GM12801 (cell line): Measurements from ENCODE around the gene GAGE12H.
"Not testable (repeated sequence)": the region's sequence is repeated elsewhere in the genome, so short reads cannot be mapped to it uniquely, and the experiment has no call there.

Experiments used
- TF ChIP-seq, protein P1 (sequence below): IDR thresholded peaks from one replicate; pipeline ENCODE4 v1.5.1; 2011; ENCODE audit warnings: control low read depth; ENCODE audit not compliant: insufficient read length; ENCODE audit errors: extremely low read depth

Gene GAGE12H

DNA sequence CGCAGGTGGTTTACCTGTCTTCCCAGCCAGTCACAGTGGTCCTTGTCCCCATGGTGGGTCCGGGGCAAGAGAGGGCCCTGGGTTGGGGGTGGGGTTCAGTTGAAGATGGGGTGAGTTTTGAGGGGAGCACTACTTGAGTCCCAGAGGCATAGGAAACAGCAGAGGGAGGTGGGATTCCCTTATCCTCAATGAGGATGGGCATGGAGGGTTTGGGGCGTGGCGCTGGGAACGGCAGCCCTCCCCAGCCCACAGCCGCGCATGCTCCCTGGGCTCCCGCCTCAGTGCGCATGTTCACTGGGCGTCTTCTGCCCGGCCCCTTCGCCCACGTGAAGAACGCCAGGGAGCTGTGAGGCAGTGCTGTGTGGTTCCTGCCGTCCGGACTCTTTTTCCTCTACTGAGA is at the start of gene GAGE12H:
GAGE12H (plus strand) TSS at position 301 of the 400 bp plus-strand sequence. CDS start 1,155 bp downstream, outside the sequence.
- TF ChIP-seq, protein P1, sequence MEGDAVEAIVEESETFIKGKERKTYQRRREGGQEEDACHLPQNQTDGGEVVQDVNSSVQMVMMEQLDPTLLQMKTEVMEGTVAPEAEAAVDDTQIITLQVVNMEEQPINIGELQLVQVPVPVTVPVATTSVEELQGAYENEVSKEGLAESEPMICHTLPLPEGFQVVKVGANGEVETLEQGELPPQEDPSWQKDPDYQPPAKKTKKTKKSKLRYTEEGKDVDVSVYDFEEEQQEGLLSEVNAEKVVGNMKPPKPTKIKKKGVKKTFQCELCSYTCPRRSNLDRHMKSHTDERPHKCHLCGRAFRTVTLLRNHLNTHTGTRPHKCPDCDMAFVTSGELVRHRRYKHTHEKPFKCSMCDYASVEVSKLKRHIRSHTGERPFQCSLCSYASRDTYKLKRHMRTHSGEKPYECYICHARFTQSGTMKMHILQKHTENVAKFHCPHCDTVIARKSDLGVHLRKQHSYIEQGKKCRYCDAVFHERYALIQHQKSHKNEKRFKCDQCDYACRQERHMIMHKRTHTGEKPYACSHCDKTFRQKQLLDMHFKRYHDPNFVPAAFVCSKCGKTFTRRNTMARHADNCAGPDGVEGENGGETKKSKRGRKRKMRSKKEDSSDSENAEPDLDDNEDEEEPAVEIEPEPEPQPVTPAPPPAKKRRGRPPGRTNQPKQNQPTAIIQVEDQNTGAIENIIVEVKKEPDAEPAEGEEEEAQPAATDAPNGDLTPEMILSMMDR = not testable (repeated sequence)

- TF ChIP-seq, protein P1 = not testable (repeated sequence)
These were observed 47.9 kb upstream of the GAGE12H start, which contains the start of gene GAGE12C for GRCh38 chrX:49531877-49532276. TSS of gene GAGE12C (plus strand) at chrX:49532177. CDS start at chrX:49533332, 1,155 bp downstream.

DNA sequence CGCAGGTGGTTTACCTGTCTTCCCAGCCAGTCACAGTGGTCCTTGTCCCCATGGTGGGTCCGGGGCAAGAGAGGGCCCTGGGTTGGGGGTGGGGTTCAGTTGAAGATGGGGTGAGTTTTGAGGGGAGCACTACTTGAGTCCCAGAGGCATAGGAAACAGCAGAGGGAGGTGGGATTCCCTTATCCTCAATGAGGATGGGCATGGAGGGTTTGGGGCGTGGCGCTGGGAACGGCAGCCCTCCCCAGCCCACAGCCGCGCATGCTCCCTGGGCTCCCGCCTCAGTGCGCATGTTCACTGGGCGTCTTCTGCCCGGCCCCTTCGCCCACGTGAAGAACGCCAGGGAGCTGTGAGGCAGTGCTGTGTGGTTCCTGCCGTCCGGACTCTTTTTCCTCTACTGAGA is 38.3 kb upstream of the GAGE12H start, which contains the start of gene GAGE12D:
GAGE12D (plus strand) TSS at position 301 of the 400 bp plus-strand sequence. CDS start 1,155 bp downstream, outside the sequence.
- TF ChIP-seq, protein P1 = not testable (repeated sequence)

DNA sequence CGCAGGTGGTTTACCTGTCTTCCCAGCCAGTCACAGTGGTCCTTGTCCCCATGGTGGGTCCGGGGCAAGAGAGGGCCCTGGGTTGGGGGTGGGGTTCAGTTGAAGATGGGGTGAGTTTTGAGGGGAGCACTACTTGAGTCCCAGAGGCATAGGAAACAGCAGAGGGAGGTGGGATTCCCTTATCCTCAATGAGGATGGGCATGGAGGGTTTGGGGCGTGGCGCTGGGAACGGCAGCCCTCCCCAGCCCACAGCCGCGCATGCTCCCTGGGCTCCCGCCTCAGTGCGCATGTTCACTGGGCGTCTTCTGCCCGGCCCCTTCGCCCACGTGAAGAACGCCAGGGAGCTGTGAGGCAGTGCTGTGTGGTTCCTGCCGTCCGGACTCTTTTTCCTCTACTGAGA is 28.8 kb upstream of the GAGE12H start, which contains the start of gene GAGE12E:
GAGE12E (plus strand) TSS at position 301 of the 400 bp plus-strand sequence. CDS start 1,155 bp downstream, outside the sequence.
- TF ChIP-seq, protein P1 = not testable (repeated sequence)

GRCh38 chrX:49560542-49560941 is 19.2 kb upstream of the GAGE12H start, which contains the start of gene GAGE12F:
TSS of gene GAGE12F (plus strand) at chrX:49560842. CDS start at chrX:49561997, 1,155 bp downstream.
- TF ChIP-seq, protein P1 = not testable (repeated sequence)

GRCh38 chrX:49570100-49570499 is 9.6 kb upstream of the GAGE12H start, which contains the start of gene GAGE12G:
TSS of gene GAGE12G (plus strand) at chrX:49570400. CDS start at chrX:49571555, 1,155 bp downstream.
- TF ChIP-seq, protein P1 = not testable (repeated sequence)

- TF ChIP-seq, protein P1 = not testable (repeated sequence)
These were observed 9.4 kb downstream of the GAGE12H start, which contains the start of gene GAGE2A for GRCh38 chrX:49589196-49589595. TSS of gene GAGE2A (plus strand) at chrX:49589496. CDS start at chrX:49590651, 1,155 bp downstream.
